Erythroblast (primary cell): ENCODE data around the gene WASF2.

Source experiments
- GATA1 ChIP-seq: IDR thresholded peaks from 2 replicates; pipeline ENCODE4 v1.6.1; 2011; ENCODE audit warnings: low read depth, mild to moderate bottlenecking, control low read depth, low read length, moderate library complexity
- POLR2A ChIP-seq: IDR thresholded peaks from 2 replicates; pipeline ENCODE4 v1.6.1; 2011; ENCODE audit warnings: mild to moderate bottlenecking, low read length

DNA sequence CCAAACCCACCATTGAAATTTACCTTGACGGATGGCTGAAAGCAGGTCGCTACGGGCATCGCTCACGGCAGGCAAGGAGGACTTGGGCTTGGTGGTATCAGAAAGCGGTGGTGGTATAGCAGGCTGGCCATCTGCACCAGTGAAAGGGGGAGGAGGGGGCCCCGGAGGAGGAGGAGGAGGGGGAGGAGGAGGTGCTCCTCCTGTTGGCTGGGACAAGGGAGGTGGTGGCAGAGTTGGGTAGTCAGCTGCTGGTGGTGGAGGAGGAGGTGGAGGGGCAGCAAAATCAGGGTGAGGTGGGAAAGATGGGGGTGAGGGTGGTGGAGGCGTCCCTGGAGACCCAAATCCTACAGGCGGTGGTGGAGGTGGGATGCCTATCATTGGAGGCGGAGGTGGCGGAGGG is 80.3 kb downstream of the WASF2 start:
- TF ChIP-seq POLR2A (no peak), GATA1 (no peak)
